NB4 (cell line): ENCODE results near the gene AP5S1.
"Not testable (repeated sequence)": the region's sequence is repeated elsewhere in the genome, so short reads cannot be mapped to it uniquely, and the experiment has no call there.

Source experiments
- DNase-seq: peaks from one replicate; pipeline ENCODE4 v3.0.0; 2010; ENCODE audit warnings: low read depth
- H3K4me3 ChIP-seq: one replicate; pipeline ENCODE4 v1.5.1; 2011; ENCODE audit warnings: mild to moderate bottlenecking, low read depth, low read length, moderate library complexity
- MYC ChIP-seq: IDR thresholded peaks from 2 replicates; pipeline ENCODE4 v1.6.1; 2011; ENCODE audit warnings: low read depth, low read length
- POLR2A ChIP-seq: IDR thresholded peaks from 2 replicates; pipeline ENCODE4 v1.6.1; 2011; ENCODE audit warnings: mild to moderate bottlenecking; ENCODE audit not compliant: insufficient read length; ENCODE audit errors: extremely low read depth
- TF ChIP-seq, protein P1 (sequence below): IDR thresholded peaks from 2 replicates; pipeline ENCODE4 v1.6.1; 2011; ENCODE audit warnings: low read depth, low read length
- TF ChIP-seq, protein P2 (sequence below): IDR thresholded peaks from one replicate; pipeline ENCODE4 v1.5.1; 2012; ENCODE audit warnings: low read depth, low read length

AP5S1 gene

DNA sequence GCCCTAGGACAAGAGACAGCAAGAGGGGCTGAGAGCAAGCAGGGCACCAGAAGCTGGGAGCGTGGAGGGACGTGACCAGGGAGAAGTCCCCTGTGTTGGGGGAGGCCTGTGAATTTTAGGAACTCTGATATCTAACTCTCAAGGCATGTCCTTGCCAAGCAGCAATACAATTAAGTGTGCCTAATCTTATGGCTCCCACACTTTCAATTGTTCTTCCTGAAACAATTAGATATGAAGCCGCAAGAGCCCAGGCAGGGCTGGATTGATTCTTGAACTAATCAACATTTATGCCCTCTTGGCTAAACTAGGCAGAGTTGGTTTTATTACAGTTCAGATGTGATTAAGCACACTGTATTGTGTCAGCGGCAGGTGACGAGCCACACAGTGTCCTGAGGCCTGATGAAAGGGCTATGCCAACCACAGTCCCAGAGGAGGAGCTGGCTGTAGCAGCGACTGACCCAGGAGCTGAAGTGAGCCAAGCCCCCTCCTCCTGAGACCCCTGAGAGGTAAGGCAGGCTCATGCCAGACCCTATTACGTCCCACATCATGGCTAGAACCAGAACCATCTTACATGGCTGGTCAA is 22.1 kb downstream of the AP5S1 start:
- no peak overlapping the region for H3K4me3 ChIP-seq
- DNase-seq = no peak
- TF ChIP-seq MYC (no peak), POLR2A (no peak)
- TF ChIP-seq, protein P1, sequence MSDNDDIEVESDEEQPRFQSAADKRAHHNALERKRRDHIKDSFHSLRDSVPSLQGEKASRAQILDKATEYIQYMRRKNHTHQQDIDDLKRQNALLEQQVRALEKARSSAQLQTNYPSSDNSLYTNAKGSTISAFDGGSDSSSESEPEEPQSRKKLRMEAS = no peak
- TF ChIP-seq, protein P2, sequence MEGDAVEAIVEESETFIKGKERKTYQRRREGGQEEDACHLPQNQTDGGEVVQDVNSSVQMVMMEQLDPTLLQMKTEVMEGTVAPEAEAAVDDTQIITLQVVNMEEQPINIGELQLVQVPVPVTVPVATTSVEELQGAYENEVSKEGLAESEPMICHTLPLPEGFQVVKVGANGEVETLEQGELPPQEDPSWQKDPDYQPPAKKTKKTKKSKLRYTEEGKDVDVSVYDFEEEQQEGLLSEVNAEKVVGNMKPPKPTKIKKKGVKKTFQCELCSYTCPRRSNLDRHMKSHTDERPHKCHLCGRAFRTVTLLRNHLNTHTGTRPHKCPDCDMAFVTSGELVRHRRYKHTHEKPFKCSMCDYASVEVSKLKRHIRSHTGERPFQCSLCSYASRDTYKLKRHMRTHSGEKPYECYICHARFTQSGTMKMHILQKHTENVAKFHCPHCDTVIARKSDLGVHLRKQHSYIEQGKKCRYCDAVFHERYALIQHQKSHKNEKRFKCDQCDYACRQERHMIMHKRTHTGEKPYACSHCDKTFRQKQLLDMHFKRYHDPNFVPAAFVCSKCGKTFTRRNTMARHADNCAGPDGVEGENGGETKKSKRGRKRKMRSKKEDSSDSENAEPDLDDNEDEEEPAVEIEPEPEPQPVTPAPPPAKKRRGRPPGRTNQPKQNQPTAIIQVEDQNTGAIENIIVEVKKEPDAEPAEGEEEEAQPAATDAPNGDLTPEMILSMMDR = no peak

DNA sequence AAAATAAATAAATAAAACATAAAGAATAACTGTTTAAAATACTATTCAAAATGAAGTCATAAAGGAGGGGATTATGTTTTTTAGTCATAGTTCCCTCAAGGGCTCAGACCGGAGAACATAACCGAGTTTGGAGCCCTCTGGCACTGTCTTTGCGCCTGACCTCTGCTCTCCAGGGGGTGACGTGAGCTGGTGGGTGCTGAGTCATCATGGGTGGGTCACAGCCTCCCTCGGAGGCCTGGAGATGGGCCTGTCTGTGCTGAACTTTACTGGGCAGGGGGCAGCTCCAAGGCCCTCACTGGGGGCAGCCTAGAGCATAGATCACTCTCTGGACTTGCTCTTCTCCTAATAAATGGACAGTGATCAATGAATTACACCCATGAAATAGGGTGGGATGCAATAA is 23.1 kb downstream of the AP5S1 start:
- no peak overlapping the region for H3K4me3 ChIP-seq
- TF ChIP-seq POLR2A = no peak
- TF ChIP-seq, protein P1 = no peak
- TF ChIP-seq, protein P2 = no peak
- no peak for TF ChIP-seq MYC
- peak; percentile 82 for DNase-seq

DNA sequence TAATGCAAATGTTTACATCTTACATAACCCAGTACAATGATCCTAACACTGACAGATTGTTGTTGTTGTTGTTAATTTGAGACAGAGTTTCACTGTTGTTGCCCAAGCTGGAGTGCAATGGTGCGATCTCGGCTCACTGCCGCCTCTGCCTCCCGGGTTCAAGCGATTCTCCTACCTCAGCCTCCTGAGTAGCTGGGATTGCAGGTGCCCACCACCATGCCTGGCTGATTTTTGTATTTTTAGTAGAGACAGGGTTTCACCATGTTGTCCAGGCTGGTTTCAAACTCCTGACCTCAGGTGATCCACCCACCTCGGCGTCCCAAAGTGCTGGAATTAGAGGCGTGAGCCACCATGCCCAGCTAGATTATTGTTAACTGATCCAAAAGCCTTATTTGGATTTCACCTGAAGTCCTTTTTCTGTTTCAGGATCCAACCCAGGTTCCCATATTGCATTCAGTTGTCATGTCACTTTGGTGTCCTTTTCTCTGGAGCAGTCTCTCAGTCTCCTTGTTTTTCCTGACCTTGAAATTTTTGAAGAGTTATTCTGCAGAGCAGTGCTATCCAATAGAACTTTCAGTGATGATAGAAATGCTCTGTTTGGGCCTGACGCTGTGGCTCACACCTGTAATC is 23.8 kb downstream of the AP5S1 start:
- H3K4me3 ChIP-seq, DNase-seq: not testable (repeated sequence)

DNA sequence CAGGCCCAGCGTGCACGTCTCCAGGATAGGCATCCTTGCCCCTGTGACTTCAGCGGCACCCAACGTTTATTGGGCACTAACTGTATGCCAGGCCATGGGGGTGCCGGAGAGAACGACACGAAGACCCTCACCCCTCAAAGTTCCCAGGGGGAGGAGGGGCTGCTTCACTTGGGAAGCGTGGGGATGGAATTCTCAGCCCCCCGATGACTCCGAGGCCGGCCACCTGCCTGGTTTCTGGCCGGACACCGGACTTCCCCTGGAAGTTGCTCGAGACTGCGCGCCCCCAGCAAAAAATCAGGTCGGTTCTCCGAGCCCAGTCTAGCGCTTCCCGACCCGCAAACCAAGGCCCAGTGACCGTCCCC is 26.0 kb downstream of the AP5S1 start:
- TF ChIP-seq, protein P1 = no peak
- TF ChIP-seq, protein P2 = no peak
- TF ChIP-seq POLR2A (no peak), MYC (no peak)
- H3K4me3 ChIP-seq = peak overlapping the region; percentile 71
- no peak for DNase-seq

DNA sequence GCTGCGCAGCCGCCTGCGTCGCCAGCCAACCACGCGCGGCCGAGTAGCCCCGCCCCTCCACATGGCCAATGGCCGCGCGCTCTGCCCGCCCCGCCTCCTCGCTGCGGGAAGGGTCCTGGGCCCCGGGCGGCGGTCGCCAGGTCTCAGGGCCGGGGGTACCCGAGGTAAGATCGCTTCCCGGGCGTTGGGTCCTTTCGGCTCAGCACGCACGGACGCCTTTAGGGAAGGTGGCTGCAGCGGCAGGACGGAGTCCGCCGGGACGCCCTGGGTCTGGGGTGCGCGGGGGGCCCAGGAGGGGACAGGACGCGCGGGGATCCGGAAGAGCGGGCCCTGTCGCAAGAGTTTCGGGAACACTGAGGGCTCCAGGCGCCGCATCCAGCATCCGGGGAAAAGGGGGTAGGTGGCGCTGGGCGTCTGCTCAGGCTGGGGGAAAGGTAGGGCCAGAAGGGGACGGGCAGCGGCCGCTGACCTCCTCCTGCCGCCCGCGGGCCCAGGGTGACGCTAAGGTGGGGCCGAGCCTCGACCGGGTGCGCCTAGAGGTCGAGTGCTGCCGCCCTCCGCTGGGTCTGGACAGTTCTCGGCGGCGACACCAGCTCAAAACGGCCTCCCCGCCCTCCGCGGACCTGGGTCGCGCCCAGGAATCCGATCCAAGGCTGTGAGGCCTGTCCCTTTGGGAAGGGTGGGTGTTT is 26.5 kb downstream of the AP5S1 start, which contains the start of gene MAVS:
Gene MAVS (plus strand): TSS at position 95 of the 689 bp plus-strand sequence. CDS start 7,791 bp downstream, outside the sequence.
- peak within 1 kb of the TSS; percentile 71 for H3K4me3 ChIP-seq
- DNase-seq = peak; percentile 91
- TF ChIP-seq, protein P1 = peak; percentile 63
- TF ChIP-seq MYC = peak; percentile 84
- TF ChIP-seq POLR2A = peak; percentile 87
- TF ChIP-seq, protein P2 = no peak

DNA sequence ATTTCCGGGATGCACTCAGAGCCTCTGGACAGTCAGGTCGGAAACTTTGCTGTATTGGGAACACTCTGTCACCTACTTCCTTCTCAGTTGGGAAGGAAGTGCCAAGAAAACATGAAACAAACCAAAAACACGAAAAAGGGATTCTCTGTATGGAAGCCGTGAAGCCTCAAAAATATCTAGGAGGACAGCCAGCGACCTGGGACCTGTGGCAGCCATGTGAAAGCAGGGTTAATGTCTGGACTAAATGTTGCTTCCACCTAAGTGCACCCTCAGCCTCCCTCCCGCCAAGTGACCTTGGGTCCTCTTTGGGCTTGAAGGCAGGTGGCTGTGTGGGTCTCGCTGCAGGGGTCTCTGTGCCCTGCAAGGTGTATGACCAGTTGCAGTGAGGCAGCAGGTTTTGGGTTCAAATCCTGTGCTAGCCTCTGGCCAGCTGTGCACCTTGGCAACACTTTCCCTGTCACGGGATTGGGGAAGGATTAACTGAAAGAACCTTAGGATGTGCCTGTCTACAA is 27.1 kb downstream of the AP5S1 start:
- TF ChIP-seq, protein P2 = no peak
- TF ChIP-seq MYC (no peak), POLR2A (no peak)
- TF ChIP-seq, protein P1 = no peak
- peak overlapping the region; percentile 71 for H3K4me3 ChIP-seq
- DNase-seq = no peak
